ENCODE measurements around the gene ST8SIA1. TPM values are rescaled to one million over a fixed set of nuclear protein-coding genes. Genes with fewer than 3 reads are reported as not detected.

ST8SIA1 gene
- total RNA-seq, 1 donor from 2014 or later = 1.8 TPM

DNA sequence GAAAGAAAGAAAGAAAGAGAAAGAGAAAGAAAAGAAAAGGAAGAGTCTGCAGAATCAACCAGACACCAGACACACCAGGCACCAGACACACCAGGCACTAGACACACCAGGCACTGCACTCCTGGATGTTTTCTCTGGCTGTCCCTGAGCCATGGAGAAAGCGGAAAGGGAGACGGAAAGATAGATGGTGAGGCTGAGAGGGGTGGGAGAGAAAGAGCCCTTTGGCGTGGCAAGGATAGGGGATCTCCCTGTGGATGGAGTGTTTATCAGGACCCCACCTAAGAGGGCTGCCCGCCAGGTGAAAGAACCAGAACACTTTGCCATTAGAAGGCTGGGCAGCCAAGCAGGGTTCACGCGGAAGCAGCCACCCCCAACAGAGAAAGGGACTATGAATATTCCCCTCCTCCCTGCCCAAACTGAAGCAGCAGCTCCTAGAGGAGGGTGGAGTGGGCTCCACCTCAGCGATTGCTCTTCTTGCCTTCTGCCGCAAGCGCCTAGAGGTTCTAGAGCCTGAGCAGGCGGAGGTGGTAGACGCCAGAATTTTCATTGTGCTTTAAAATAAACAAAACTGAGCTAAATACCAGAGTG lies 13.4 kb downstream of the ST8SIA1 start:
- H3K36me3 ChIP-seq = no peaks in the 10 kb centered on the region
- H4K20me1 ChIP-seq (ENCODE audit: low read depth) = no peaks in the 10 kb centered on the region
- Mint-ChIP-seq H3K27me3 (ENCODE audit: insufficient read depth, low read depth) (peaks cover 2% of the 10 kb centered on the region), H3K36me3 (peaks cover 7% of the 10 kb centered on the region), H3K27ac (peak overlapping the region; percentile 51), H3K4me1 (peaks cover 6% of the 10 kb centered on the region), H3K4me3 (no peak overlapping the region), H3K9me3 (peaks cover 3% of the 10 kb centered on the region)
- no peak overlapping the region for H3K4me2 ChIP-seq
- no peak for DNase-seq (ENCODE audit: low spot score)
- no peaks in the 10 kb centered on the region for H3K9me3 ChIP-seq (ENCODE audit: low read depth)
- H3K9ac ChIP-seq = no peak overlapping the region
- H2AFZ ChIP-seq (replicated peaks) = no peak overlapping the region
- no peaks in the 10 kb centered on the region for H3F3A ChIP-seq (ENCODE audit: low read depth)
- H3K27ac ChIP-seq = no peak overlapping the region
- H3K4me3 ChIP-seq = no peak overlapping the region
- H3K27me3 ChIP-seq = no peaks in the 10 kb centered on the region
- peaks cover 9% of the 10 kb centered on the region for H3K4me1 ChIP-seq
- no peaks in the 10 kb centered on the region for H3K79me2 ChIP-seq (ENCODE audit: low read depth)
- TF ChIP-seq EZH2 (IDR thresholded peaks at IDR 0.05) = no peak
- TF ChIP-seq CTCF (IDR thresholded peaks at IDR 0.05) = no peak
- no peak for TF ChIP-seq EZH2phosphoT487 (IDR thresholded peaks at IDR 0.05)

DNA sequence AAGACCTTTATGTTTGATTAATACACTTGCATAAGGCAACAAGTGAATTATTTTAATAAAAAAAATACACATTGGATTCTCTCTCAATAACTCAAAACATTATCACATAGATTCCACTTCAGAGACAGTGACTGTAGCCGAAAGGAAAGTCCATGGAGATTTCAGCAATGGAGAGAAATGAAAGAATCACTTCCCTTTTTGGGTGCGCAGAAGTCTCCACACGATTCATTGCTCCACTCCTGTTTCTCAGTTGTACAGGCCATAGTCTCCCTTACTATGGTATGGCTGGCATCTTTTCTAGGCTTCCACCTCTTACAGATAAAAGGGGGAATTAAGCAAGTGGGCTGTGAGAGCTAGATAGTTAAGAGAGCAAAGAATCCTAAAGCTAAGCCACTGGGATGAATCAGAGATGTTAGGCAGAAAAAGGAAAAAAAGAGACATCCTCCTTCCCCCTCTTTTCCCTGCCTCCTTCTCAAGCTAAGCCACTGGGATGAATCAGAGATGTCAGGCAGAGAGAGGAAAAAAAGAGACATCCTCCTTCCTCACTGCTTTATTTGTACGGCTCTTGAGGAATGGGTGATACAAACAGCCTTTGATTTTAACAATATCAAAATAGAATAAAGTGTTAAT lies 16.3 kb downstream of the ST8SIA1 start:
- Histone ChIP-seq H3K79me2 (ENCODE audit: low read depth) (no peaks in the 10 kb centered on the region), H3K9me3 (ENCODE audit: low read depth) (no peaks in the 10 kb centered on the region), H3K27ac (no peak overlapping the region), H3K4me3 (no peak overlapping the region), H3K9ac (no peak overlapping the region), H3K27me3 (no peaks in the 10 kb centered on the region), H3K4me2 (no peak overlapping the region), H3F3A (ENCODE audit: low read depth) (no peaks in the 10 kb centered on the region), H3K36me3 (no peaks in the 10 kb centered on the region), H3K4me1 (peaks cover 9% of the 10 kb centered on the region), H4K20me1 (ENCODE audit: low read depth) (no peaks in the 10 kb centered on the region), H2AFZ (replicated peaks) (no peak overlapping the region)
- H3K36me3 Mint-ChIP-seq = no peaks in the 10 kb centered on the region
- no peak overlapping the region for H3K27ac Mint-ChIP-seq
- H3K27me3 Mint-ChIP-seq (ENCODE audit: insufficient read depth, low read depth) = peaks cover 2% of the 10 kb centered on the region
- TF ChIP-seq EZH2 (IDR thresholded peaks at IDR 0.05) (no peak), CTCF (IDR thresholded peaks at IDR 0.05) (no peak), EZH2phosphoT487 (IDR thresholded peaks at IDR 0.05) (no peak)
- peaks cover 3% of the 10 kb centered on the region for H3K9me3 Mint-ChIP-seq
- peaks cover 6% of the 10 kb centered on the region for H3K4me1 Mint-ChIP-seq
- H3K4me3 Mint-ChIP-seq = no peak overlapping the region
- DNase-seq (ENCODE audit: low spot score) = peak; percentile 6

DNA sequence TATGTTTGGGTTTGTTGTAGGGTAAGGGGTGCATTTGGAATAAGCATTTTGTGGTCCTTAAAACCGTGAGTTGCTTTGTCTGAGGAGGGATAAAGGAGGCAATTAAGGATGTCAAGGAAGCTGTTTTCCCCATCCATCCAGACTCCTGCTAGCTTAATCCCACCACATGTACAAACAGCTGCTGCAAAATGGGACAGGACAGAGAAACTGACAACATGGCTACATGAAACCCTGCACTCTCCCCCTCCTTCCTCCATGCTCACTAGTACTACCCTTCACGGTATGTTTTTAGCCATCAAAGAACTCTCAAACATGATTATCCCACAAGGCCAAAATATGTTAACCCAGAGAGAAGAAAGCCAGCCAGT lies 20.6 kb downstream of the ST8SIA1 start:
- H3K4me1 ChIP-seq = no peaks in the 10 kb centered on the region
- H3K79me2 ChIP-seq (ENCODE audit: low read depth) = no peaks in the 10 kb centered on the region
- DNase-seq (ENCODE audit: low spot score) = no peak
- Mint-ChIP-seq H3K9me3 (peaks cover 5% of the 10 kb centered on the region), H3K27me3 (ENCODE audit: insufficient read depth, low read depth) (no peaks in the 10 kb centered on the region), H3K4me1 (no peaks in the 10 kb centered on the region), H3K4me3 (no peak overlapping the region), H3K27ac (no peak overlapping the region), H3K36me3 (peaks cover 9% of the 10 kb centered on the region)
- no peak overlapping the region for H3K4me2 ChIP-seq
- no peak overlapping the region for H3K4me3 ChIP-seq
- TF ChIP-seq CTCF (IDR thresholded peaks at IDR 0.05) = no peak
- TF ChIP-seq EZH2 (IDR thresholded peaks at IDR 0.05) = no peak
- TF ChIP-seq EZH2phosphoT487 (IDR thresholded peaks at IDR 0.05) = no peak
- no peaks in the 10 kb centered on the region for H4K20me1 ChIP-seq (ENCODE audit: low read depth)
- H3K9me3 ChIP-seq (ENCODE audit: low read depth) = no peaks in the 10 kb centered on the region
- no peaks in the 10 kb centered on the region for H3K27me3 ChIP-seq
- no peak overlapping the region for H3K27ac ChIP-seq
- H2AFZ ChIP-seq (replicated peaks) = no peak overlapping the region
- no peaks in the 10 kb centered on the region for H3K36me3 ChIP-seq
- H3K9ac ChIP-seq = no peak overlapping the region
- no peaks in the 10 kb centered on the region for H3F3A ChIP-seq (ENCODE audit: low read depth)

Data from neural progenitor cell (in vitro differentiated cells).